Neural cell (in vitro differentiated cells): ENCODE measurements around the gene ODAD4. TPM values are rescaled to one million over a fixed set of nuclear protein-coding genes. Genes with fewer than 3 reads are reported as not detected.

Source experiments
- H2AFZ ChIP-seq: fragments of 200-600, 300-800 bp; sonication (generic), shearing (Covaris generic); 2 replicates; pipeline ENCODE4 v1.6.0; 2014; ENCODE audit warnings: low read depth, mild to moderate bottlenecking, antibody characterized with exemption, low read length, moderate library complexity
- H3F3A ChIP-seq: fragments of 200-600 bp; shearing (Covaris generic); 2 replicates; pipeline ENCODE4 v1.6.1; 2016; ENCODE audit warnings: mild to moderate bottlenecking, moderate library complexity, mixed read lengths, antibody characterized with exemption, low read length; ENCODE audit not compliant: insufficient read depth, poor library complexity, severe bottlenecking
- H3K27ac ChIP-seq: fragments of 200-600, 300-800 bp; sonication (generic), shearing (Covaris generic); 2 replicates; pipeline ENCODE4 v1.5.1; 2014; ENCODE audit warnings: mild to moderate bottlenecking, low read length, moderate library complexity
- H3K27me3 ChIP-seq: fragments of 300-800, 200-600 bp; sonication (generic), shearing (Covaris generic); 2 replicates; pipeline ENCODE4 v1.6.0; 2014; ENCODE audit warnings: mild to moderate bottlenecking, low read depth, low read length, moderate library complexity; ENCODE audit not compliant: insufficient read depth
- H3K36me3 ChIP-seq: fragments of 300-800, 200-600 bp; sonication (generic), shearing (Covaris generic); 2 replicates; pipeline ENCODE4 v1.5.1; 2014; ENCODE audit warnings: mild to moderate bottlenecking, antibody characterized with exemption, low read length, moderate library complexity; ENCODE audit not compliant: insufficient read depth
- H3K4me2 ChIP-seq: fragments of 300-800, 200-600 bp; sonication (generic), shearing (Covaris generic); 2 replicates; pipeline ENCODE4 v1.6.0; 2014; ENCODE audit warnings: mild to moderate bottlenecking, low read length
- H3K4me3 ChIP-seq: fragments of 300-800, 200-600 bp; sonication (generic), shearing (Covaris generic); 2 replicates; pipeline ENCODE4 v1.5.1; 2014; ENCODE audit warnings: mild to moderate bottlenecking, low read length, moderate library complexity
- H3K79me2 ChIP-seq: fragments of 200-600 bp; shearing (Covaris generic); replicated peaks from 2 replicates; pipeline ENCODE4 v1.6.0; 2014; ENCODE audit warnings: mild to moderate bottlenecking, low read length, moderate library complexity; ENCODE audit not compliant: insufficient read depth
- H3K9ac ChIP-seq: fragments of 300-800, 200-600 bp; sonication (generic), shearing (Covaris generic); 2 replicates; pipeline ENCODE4 v1.6.1; 2016; ENCODE audit warnings: mild to moderate bottlenecking, low read length, mixed read lengths
- H3K9me2 ChIP-seq: fragments of 200-600 bp; shearing (Covaris generic); 2 replicates; pipeline ENCODE4 v1.6.1; 2016; ENCODE audit warnings: mild to moderate bottlenecking, low read length, mixed read lengths; ENCODE audit not compliant: insufficient read depth
- H3K9me3 ChIP-seq: fragments of 200-600, 300-800 bp; sonication (generic), shearing (Covaris generic); 2 replicates; pipeline ENCODE4 v1.6.1; 2016; ENCODE audit warnings: mild to moderate bottlenecking, mixed run types, low read length, moderate library complexity, mixed read lengths
- H4K20me1 ChIP-seq: fragments of 200-600 bp; shearing (Covaris generic); 2 replicates; pipeline ENCODE4 v1.6.1; 2016; ENCODE audit warnings: mild to moderate bottlenecking, mixed run types; ENCODE audit not compliant: insufficient read depth
- EP300 ChIP-seq: fragments of 450-650 bp; conservative IDR thresholded peaks from 2 replicates; pipeline ENCODE4 v1.6.1; 2014; ENCODE audit warnings: antibody characterized with exemption, mild to moderate bottlenecking, moderate library complexity; ENCODE audit not compliant: poor library complexity, severe bottlenecking
- EZH2 ChIP-seq: fragments of 200-600, 300-800 bp; shearing (Covaris generic), sonication (generic); IDR thresholded peaks from 2 replicates; pipeline ENCODE4 v1.6.1; 2014; ENCODE audit warnings: antibody characterized with exemption, low read length, borderline replicate concordance, mild to moderate bottlenecking; ENCODE audit not compliant: insufficient read depth, poor library complexity, severe bottlenecking
- MXI1 ChIP-seq: fragments of 450-650 bp; conservative IDR thresholded peaks from 2 replicates; pipeline ENCODE4 v1.6.1; 2014; ENCODE audit warnings: antibody characterized with exemption, mild to moderate bottlenecking; ENCODE audit not compliant: poor library complexity, severe bottlenecking
- POLR2AphosphoS5 ChIP-seq: IDR thresholded peaks from 2 replicates; pipeline ENCODE4 v1.6.1; 2012
- RAD21 ChIP-seq: fragments of 450-650 bp; conservative IDR thresholded peaks from 2 replicates; pipeline ENCODE4 v1.6.1; 2014; ENCODE audit warnings: antibody characterized with exemption, mild to moderate bottlenecking, moderate library complexity
- SMC3 ChIP-seq: fragments of 450-650 bp; conservative IDR thresholded peaks from 2 replicates; pipeline ENCODE4 v1.6.1; 2014; ENCODE audit warnings: antibody characterized with exemption, mild to moderate bottlenecking, moderate library complexity; ENCODE audit not compliant: poor library complexity
- TAF1 ChIP-seq: IDR thresholded peaks from 2 replicates; pipeline ENCODE4 v1.6.1; 2012; ENCODE audit warnings: low read depth
- polyA plus RNA-seq: library from polyadenylated mRNA; depleted of rRNA; stranded (reverse); fragments of >200 nt; gene quantifications from 2 replicates; pipeline ENCODE4 v1.2.3, GENCODE V29; 2014
- TF ChIP-seq, protein P1 (sequence below): fragments of 450-650 bp; IDR thresholded peaks from 2 replicates; pipeline ENCODE4 v1.5.1; 2014; ENCODE audit warnings: antibody characterized with exemption, mild to moderate bottlenecking, moderate library complexity; ENCODE audit not compliant: poor library complexity, severe bottlenecking
- TF ChIP-seq, protein P2 (sequence below): IDR thresholded peaks from 2 replicates; pipeline ENCODE4 v1.6.1; 2012; ENCODE audit warnings: borderline replicate concordance

Gene ODAD4
- polyA plus RNA-seq, 1 donor from 2014 or later = 5.7 TPM

DNA sequence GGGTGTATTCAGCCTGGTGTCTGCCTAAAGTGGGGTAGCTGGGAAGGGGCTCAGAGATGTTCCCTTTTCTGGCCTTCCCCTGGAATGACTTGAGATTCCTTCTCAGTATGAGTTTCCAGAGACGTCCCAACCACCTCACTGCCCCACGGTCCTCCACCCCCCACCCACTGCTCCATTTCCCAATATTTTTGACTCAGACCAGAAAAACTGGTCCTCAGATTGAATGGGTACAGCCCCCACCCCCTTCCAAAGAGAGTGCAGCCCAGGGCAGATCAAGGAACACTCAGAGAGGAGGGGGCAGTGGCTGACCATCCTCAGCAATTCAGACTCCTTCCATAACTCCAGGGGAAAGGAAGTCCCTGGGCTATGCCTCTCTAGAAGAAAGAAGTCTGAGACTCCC, 14.9 kb upstream of the ODAD4 start:
- no peak overlapping the region for H3K27ac ChIP-seq
- H3K9ac ChIP-seq = no peak overlapping the region
- H3K36me3 ChIP-seq = peaks cover 6% of the 10 kb centered on the region
- no peaks in the 10 kb centered on the region for H3K9me2 ChIP-seq
- H3K27me3 ChIP-seq = no peaks in the 10 kb centered on the region
- H3K4me2 ChIP-seq = no peak overlapping the region
- H3K4me3 ChIP-seq = no peak overlapping the region
- H3F3A ChIP-seq = no peaks in the 10 kb centered on the region
- peaks cover 8% of the 10 kb centered on the region for H4K20me1 ChIP-seq
- H3K79me2 ChIP-seq = peaks cover 64% of the 10 kb centered on the region
- no peaks in the 10 kb centered on the region for H3K9me3 ChIP-seq
- TF ChIP-seq, protein P1, sequence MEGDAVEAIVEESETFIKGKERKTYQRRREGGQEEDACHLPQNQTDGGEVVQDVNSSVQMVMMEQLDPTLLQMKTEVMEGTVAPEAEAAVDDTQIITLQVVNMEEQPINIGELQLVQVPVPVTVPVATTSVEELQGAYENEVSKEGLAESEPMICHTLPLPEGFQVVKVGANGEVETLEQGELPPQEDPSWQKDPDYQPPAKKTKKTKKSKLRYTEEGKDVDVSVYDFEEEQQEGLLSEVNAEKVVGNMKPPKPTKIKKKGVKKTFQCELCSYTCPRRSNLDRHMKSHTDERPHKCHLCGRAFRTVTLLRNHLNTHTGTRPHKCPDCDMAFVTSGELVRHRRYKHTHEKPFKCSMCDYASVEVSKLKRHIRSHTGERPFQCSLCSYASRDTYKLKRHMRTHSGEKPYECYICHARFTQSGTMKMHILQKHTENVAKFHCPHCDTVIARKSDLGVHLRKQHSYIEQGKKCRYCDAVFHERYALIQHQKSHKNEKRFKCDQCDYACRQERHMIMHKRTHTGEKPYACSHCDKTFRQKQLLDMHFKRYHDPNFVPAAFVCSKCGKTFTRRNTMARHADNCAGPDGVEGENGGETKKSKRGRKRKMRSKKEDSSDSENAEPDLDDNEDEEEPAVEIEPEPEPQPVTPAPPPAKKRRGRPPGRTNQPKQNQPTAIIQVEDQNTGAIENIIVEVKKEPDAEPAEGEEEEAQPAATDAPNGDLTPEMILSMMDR = no peak
- TF ChIP-seq, protein P2, sequence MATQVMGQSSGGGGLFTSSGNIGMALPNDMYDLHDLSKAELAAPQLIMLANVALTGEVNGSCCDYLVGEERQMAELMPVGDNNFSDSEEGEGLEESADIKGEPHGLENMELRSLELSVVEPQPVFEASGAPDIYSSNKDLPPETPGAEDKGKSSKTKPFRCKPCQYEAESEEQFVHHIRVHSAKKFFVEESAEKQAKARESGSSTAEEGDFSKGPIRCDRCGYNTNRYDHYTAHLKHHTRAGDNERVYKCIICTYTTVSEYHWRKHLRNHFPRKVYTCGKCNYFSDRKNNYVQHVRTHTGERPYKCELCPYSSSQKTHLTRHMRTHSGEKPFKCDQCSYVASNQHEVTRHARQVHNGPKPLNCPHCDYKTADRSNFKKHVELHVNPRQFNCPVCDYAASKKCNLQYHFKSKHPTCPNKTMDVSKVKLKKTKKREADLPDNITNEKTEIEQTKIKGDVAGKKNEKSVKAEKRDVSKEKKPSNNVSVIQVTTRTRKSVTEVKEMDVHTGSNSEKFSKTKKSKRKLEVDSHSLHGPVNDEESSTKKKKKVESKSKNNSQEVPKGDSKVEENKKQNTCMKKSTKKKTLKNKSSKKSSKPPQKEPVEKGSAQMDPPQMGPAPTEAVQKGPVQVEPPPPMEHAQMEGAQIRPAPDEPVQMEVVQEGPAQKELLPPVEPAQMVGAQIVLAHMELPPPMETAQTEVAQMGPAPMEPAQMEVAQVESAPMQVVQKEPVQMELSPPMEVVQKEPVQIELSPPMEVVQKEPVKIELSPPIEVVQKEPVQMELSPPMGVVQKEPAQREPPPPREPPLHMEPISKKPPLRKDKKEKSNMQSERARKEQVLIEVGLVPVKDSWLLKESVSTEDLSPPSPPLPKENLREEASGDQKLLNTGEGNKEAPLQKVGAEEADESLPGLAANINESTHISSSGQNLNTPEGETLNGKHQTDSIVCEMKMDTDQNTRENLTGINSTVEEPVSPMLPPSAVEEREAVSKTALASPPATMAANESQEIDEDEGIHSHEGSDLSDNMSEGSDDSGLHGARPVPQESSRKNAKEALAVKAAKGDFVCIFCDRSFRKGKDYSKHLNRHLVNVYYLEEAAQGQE = no peak
- TF ChIP-seq EP300 = no peak
- no peak for TF ChIP-seq TAF1
- TF ChIP-seq MXI1 = no peak
- no peak for TF ChIP-seq RAD21
- no peak for TF ChIP-seq POLR2AphosphoS5
- TF ChIP-seq EZH2 = no peak
- no peak for TF ChIP-seq SMC3
- no peak overlapping the region for H2AFZ ChIP-seq

DNA sequence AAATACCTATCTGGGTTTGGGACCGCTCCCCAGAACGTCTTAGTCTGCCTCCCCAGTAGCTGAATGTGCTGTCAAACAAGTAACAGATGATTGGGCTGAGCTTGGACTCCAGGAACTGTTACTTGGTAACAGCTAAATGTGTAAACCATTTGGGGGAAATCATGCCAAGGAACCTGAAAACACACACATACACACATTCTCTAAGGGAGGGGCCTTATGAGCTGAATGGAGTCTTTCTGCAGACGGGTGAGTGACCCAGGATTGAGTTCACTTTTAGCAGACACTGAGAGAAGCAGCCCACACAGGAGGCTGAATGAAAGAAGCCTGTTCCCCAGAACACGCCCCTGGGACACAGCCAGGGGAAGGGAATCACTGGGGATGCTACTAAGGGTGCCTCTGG, 13.2 kb upstream of the ODAD4 start:
- peaks cover 6% of the 10 kb centered on the region for H3K36me3 ChIP-seq
- H3K9me3 ChIP-seq = no peaks in the 10 kb centered on the region
- peak overlapping the region; percentile 1 for H3K27ac ChIP-seq
- TF ChIP-seq EP300 (no peak), RAD21 (no peak), MXI1 (no peak), POLR2AphosphoS5 (no peak), TAF1 (no peak), SMC3 (no peak), EZH2 (no peak)
- TF ChIP-seq, protein P1 = no peak
- H3K4me2 ChIP-seq = peak overlapping the region; percentile 87
- peak overlapping the region; percentile 95 for H3K9ac ChIP-seq
- peaks cover 8% of the 10 kb centered on the region for H4K20me1 ChIP-seq
- H3K4me3 ChIP-seq = peak overlapping the region; percentile 100
- no peak overlapping the region for H2AFZ ChIP-seq
- no peaks in the 10 kb centered on the region for H3K27me3 ChIP-seq
- H3K9me2 ChIP-seq = no peaks in the 10 kb centered on the region
- peaks cover 64% of the 10 kb centered on the region for H3K79me2 ChIP-seq
- no peaks in the 10 kb centered on the region for H3F3A ChIP-seq
